ENCODE measurements around the gene TMEM219.
"Not testable (repeated sequence)": the region's sequence is repeated elsewhere in the genome, so short reads cannot be mapped to it uniquely, and the experiment has no call there.

TMEM219 gene

DNA sequence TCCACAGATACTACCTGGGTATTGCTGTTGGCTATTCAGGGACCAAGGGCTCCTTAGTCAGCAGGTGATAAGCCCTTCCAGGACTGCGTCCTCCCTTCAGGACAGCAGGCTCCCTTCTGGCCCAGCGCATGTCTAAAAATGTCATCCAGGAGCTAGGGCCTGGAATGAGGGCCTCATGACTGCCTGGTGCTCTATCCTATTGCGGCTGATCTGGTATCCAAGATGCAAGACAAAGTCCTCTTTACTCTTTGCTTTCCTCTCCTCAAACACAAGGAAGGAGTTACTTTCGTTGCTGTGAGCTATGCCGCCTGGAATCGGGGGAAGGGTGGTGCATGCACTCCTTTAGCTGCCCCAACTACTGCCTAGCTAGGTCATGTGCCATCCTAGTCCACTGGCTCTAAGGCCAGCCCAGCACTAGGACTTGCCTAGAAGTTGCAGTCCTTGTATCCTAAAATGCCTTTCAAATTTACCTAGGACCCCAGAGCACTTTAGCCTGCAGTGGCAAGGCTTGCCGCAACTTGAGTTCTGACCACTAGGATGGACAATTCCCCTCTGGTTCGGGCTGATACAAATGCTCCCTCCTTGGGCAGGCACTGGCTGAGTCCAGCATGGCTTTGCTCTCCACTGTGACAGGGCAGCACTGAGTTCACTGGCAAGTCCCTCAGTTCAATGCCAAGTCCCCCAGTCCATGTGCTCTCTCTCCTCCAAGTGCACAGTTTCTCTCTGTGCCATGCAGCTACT is 10.1 kb upstream of the TMEM219 start:
- no peak for DNase-seq

DNA sequence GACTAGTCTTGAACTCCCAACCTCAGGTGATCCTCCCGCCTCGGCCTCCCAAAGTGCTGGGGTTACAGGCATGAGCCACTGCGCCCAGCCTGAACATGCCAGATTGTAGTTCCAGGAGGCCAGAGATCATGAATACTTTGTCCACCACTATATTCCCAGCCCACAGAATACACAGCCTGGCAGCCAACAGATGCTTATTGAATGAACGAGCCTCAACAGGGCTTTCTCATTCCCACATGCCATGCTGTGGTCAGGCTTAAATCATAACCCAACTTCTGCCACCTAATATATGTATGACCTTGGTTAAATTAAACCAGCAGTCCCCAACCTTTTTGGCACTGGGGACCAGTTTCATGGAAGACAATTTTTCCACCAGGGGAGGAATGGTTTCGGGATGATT is 3.1 kb upstream of the TMEM219 start:
- no peak for DNase-seq

- no peak for DNase-seq
These were observed 2.6 kb upstream of the TMEM219 start for GRCh38 chr16:29959293-29959692.

GRCh38 chr16:29959821-29960220 is 2.1 kb upstream of the TMEM219 start:
- not testable (repeated sequence) for DNase-seq

DNA sequence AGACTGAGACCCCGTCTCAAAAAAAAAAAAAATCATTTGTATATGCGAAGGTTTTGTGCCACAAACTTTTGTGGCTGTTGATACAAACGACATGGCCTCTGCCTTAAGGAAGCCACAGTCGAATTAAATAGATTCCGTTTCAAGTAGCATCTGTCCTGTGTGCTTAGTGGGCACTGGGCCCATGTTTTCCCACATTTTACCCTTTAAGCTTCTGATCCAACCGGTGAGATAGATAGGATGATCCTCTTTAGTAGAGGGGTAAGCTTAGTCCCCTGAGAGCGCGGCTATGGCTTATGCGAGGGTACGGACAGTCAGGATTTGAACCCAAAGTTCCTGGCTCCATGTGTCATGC is 776 bp upstream of the TMEM219 start:
- DNase-seq = no peak

DNA sequence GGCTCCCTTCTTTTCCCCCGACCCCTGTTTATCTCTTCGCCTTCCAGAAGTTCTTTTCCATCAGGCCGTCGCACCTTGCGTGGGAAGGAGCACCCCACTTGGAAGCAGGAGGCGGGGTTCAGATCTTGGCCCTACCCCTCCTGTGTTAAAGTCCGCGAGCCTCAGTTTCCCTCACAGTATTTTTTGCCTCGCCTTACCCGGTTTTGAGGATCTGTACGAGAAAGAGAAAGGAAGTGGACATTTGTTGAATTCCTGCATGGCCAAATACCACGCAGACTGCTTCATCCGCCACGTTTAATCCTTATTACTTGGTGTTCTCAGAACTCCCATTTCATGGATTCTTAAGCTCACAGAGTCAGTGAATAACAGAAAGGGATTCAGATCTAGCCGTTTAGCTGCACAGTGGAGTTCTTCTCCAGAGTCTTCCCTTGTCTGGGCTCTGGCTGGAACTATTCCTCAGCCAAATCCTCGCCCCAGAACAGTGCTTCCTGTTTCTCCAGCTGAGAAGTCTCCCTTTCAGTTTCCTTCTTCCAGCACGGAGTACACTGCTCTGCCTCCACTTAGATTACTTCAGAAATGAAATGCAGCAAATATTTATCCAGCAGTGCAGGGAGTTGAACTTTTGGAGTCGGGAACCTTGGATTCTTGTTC is 590 bp downstream of the TMEM219 start:
- DNase-seq = no peak

DNA sequence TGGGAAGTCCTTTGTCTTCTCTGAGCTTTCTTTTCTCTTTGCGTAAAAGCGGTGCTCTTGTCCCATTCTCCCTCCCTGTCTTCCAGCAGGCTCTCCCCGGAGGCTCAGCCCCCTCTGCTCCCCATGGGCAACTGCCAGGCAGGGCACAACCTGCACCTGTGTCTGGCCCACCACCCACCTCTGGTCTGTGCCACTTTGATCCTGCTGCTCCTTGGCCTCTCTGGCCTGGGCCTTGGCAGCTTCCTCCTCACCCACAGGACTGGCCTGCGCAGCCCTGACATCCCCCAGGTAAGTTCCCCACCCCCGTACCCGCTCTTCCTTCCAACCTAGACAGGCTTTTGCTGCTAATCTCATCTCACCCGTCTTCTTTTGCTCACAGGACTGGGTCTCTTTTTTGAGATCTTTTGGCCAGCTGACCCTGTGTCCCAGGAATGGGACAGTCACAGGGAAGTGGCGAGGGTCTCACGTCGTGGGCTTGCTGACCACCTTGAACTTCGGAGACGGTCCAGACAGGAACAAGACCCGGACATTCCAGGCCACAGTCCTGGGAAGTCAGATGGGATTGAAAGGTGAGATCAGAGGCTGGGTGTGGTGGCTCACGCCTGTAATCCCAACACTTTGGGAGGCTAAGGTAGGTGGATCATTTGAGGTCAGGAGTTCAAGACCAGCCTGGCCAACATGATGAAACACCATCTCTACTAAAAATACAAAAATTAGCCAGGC is 1.3 kb downstream of the TMEM219 start:
- DNase-seq = no peak

DNA sequence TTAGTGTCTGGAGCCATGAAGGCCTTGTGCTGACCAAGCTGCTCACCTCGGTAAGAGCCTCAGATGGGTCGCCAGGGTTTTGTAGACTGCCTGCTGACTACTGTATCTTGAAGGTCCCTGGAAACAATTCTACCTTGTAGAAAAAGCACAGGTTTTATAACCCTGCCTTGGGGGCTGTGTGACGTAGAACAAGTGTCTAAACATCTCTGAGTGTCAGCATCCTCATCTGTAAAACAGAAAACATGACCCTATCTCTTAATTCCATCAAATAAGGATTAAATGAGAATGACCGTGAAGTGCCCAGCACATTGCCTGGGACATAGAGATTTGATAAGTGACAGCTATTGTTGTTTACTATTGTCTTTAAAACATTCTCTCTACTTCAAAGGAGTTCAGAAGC is 6.3 kb downstream of the TMEM219 start:
- no peak for DNase-seq

DNA sequence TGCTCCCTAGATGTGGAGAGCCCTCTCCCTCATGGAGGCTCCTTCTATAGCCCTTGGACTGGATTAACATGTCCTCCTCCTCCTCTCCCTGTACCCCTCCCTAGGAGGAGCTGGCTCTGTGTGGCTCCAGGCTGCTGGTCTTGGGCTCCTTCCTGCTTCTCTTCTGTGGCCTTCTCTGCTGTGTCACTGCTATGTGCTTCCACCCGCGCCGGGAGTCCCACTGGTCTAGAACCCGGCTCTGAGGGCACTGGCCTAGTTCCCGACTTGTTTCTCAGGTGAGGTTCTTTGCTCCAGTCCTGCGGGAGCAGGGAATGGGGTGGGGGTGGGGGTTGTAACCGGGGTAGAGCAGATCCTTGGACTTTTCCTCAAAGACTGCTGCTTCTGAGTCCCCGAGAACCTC is 9.4 kb downstream of the TMEM219 start:
- DNase-seq = no peak

GRCh38 chr16:29972500-29972899 is 10.6 kb downstream of the TMEM219 start:
- no peak for DNase-seq

DNA sequence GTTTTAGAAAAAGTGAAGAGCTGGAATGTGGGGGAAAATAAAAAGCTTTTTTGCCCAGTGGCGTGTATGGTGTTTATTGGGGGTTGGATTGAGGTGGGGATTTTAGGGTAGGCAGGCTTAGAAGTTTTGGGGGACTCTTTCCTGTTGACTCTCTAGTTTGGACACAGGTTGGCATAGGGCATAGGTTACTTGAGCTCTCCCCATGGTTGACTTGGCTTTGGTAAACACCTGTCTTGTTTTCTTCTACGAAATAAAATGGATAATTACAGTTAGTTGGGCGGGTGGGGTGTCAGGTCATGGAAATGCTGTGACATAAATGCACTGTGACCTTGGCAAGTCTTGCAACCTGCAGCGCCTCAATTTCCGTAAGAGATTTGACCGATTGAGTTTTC is 11.1 kb downstream of the TMEM219 start:
- DNase-seq = no peak

DNA sequence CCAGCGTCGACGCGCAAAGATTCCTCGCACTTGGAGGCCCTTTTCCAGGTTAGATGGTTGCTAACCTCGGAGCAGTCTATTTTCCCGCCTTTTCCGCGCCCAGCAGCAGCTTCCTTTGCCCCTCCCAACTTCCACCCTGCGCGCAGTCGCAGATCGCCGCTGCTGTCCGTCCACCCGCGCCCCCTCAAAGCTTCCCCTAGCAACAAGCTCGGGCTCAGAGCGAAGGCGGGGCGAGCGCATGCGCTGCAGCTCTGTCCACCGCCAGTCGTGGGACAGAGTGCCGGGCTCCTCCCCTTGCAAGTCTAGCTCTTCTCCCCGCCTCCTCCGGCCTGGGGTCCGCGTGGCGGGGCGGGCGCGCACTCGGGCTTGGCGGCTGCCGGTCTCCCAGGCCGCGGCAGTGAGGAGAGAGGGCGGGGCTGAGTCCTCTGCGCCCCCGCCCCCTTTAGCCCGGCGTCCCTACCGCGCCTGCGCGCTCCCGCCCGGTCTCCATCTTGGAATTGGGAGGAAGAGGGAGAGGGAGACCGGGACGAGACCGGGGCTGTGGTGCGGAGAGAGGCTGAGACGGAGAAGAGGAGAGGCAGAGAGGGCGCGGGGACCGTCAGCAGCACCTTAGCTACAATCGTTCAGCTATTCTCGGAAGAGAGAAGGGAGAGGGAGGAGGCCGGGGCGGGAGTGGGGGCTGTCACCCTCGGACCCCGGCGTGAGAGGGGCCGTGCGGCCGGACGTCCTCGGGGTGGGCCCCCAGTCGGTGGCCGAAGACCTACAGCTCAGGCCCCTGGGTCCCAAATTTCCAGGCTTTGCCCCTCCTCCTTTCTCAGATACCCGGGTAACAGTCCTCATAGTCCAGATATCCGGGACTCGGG is 11.7 kb downstream of the TMEM219 start, which contains the start of gene TAOK2:
TAOK2 (plus strand) TSS at position 485 of the 863 bp plus-strand sequence. CDS start 3,905 bp downstream, outside the sequence.
- DNase-seq = peak; percentile 99

DNA sequence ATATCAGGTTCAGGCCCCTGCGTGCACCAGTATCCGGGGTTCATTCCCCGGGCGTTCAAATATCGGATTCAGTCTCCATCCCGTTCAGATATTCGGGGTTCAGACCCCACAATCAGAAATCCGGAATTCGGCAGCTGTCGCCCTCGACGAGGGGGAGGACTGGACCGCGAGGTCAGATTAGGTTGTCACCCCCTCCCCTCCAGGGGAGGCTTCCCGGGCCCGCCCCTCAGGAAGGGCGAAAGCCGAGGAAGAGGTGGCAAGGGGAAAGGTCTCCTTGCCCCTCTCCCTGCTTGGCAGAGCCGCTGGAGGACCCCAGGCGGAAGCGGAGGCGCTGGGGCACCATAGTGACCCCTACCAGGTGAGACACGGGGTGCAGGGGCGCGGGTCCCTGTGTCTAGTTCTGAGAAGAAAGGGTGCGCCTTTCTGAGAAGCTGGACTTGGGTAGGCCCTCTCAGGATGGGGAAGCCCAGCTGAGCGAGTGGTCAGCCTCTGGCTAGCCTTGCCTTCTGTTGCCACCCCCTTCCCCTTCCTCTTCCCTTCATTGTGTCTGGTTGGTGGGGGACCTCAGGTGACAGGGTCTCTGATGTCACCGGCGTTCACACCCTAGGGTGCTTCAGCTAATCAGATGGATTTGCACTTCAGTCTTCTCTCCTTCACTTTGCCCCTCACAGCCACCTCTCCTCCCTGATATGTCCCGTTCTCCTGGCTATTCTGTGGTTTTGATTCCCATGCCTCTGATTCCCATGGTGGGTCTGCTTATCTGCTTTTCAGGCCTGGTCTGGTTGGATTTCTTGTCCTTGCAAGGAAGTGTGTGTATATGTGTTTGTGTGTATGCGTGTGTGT is 12.6 kb downstream of the TMEM219 start:
- peak; percentile 40 for DNase-seq

DNA sequence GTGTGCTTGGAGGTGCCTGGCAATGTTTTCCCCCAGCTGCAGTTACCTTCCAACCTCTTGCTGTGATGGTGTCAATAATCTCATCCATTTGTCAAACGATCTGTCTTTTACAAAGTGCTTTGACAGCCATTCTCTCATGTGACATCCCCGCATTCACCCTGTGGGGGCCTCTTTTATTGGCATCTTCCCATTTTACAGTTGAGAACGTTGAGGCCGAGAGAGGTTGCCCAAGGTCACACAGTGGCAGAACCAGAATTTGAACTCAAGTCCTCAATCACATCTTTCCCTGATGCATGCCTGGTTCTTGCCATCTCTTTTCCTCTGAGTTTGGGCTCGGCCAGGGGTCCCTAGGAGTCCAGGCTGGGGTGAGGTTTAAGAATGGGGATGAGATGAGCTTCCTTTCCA is 13.3 kb downstream of the TMEM219 start:
- no peak for DNase-seq

DNA sequence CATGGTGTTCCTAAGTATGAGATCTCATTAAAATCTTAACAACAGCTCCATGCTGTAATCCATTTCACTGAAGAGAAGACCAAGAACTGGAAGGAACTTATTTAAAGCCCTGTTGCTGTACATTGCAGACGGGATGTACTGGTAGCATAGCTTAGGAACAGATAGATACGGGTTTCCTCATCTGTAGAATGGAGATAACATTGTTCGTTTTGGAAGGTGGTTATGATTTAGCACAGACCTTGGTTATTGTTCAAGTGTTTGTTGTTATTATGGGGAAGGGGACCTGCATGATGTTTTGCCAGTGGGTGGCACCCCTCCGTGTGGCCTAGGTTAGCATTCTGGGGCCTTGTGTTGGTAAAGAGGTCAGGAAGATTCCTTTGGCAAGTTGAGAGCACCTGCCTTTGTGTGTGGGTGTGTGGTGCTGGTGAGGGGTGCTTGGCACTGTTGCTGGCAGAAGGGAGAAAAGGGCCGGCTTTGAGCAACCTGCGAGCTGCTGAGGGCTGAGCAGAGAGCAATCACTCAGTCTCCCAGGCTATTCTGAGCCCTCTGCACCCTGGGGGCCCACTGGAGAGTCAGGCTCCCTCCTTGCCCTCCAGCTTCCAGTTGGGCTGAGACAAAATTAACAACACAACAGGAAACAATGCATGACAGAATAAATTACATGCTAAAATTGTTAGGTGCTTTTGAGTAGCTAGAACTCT is 14.1 kb downstream of the TMEM219 start:
- no peak for DNase-seq

DNA sequence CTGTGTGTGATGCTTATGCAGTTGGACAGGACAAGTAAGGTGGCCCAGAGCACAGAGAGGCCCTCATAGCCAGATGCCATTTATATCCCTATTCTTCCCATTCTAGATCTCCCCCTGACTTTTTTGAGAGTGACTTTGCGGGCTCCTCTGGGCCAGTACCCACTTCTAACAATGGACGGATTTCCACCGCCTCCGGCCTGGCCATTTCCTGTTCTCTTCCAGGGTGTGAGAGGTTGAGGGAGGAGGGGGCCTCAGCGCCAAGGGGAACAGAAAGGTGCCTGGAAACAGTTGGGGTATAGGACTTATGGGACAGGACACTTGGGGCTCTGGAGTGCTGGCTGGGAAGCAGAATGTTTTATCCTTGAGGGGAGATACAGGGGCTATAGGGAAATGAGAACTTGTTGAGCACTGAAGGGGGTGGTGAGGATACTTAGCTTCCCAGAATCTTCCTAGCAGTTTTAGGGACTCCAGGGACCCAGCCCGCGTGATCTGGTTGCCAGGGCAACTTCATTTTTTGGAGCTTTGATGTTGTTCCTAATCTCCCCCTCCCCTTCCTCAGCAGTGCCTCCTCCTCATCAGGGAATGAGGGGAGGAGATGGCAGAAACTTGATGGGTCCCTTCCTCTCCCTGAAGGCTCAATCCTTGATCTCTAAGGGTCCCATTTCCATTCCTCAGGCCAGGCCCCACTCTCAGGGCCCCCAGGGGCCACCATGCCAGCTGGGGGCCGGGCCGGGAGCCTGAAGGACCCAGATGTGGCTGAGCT is 15.4 kb downstream of the TMEM219 start:
- no peak for DNase-seq

- no peak for DNase-seq
These were observed 16.2 kb downstream of the TMEM219 start for GRCh38 chr16:29978081-29978480.

GRCh38 chr16:29978564-29979270 is 16.8 kb downstream of the TMEM219 start:
- no peak for DNase-seq

- no peak for DNase-seq
These were observed 20.9 kb downstream of the TMEM219 start for GRCh38 chr16:29982560-29983419.

Data from CD4-positive, alpha-beta T cell treated with Interleukin-15 for 1 hour (primary cell).